GM18907 (cell line): ENCODE results near the gene PDE4D.
"Not testable (repeated sequence)": the region's sequence is repeated elsewhere in the genome, so short reads cannot be mapped to it uniquely, and the experiment has no call there.

Experiments used
- ATAC-seq: cut with Tn5 transposase; IDR thresholded peaks from one replicate; pipeline ENCODE4 v1.9.1; 2021; ENCODE audit warnings: mild to moderate bottlenecking, moderate library complexity; ENCODE audit not compliant: unreplicated experiment

Gene PDE4D

DNA sequence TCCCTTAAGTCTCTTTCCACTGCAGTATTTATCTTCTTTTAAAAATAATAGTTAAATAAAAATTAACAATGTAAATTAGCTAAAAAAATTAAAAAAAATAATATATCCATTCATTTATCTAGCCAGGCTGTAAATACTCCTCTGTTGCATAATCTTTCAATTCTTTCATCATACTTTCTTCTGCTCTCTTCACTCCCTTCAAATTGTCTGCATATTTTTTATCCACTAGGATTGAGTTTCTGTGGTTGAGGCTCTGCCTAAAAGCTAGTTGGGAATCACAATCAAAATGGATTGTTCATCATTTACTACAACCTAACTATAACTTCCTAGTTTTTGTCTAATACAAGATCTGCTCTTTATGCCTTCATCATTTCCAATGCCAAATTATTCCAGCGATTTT is 182.2 kb downstream of the PDE4D start:
- ATAC-seq: no peak

GRCh38 chr5:59709846-59710245 is 183.7 kb downstream of the PDE4D start:
- no peak for ATAC-seq

- ATAC-seq: no peak
Measured at GRCh38 chr5:59709346-59709821, 184.1 kb downstream of the PDE4D start.

DNA sequence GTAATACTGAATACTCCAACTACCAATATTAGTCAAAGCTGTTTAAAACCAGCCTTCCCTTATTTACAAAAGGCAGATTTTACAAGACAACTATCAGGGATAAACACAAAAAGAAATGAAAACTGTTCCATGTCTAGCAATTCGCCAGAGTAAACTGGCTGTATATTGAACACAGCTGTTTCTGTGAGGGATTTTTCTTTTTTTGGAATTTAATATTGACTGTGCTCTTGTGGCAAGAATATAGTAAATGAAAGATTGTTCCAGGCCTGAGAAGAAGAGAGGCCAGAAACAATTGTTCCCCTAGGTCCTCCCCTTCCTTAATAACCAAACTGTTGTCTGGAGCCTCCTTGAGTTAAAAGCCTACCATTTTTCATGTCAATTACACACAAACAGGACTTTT is 188.6 kb downstream of the PDE4D start:
- ATAC-seq: no peak

GRCh38 chr5:59703789-59704188 is 189.7 kb downstream of the PDE4D start:
- no peak for ATAC-seq

- no peak for ATAC-seq
Measured at GRCh38 chr5:59698207-59699178, 195.0 kb downstream of the PDE4D start.

- ATAC-seq: no peak
Measured at GRCh38 chr5:59694411-59694810, 199.1 kb downstream of the PDE4D start.

DNA sequence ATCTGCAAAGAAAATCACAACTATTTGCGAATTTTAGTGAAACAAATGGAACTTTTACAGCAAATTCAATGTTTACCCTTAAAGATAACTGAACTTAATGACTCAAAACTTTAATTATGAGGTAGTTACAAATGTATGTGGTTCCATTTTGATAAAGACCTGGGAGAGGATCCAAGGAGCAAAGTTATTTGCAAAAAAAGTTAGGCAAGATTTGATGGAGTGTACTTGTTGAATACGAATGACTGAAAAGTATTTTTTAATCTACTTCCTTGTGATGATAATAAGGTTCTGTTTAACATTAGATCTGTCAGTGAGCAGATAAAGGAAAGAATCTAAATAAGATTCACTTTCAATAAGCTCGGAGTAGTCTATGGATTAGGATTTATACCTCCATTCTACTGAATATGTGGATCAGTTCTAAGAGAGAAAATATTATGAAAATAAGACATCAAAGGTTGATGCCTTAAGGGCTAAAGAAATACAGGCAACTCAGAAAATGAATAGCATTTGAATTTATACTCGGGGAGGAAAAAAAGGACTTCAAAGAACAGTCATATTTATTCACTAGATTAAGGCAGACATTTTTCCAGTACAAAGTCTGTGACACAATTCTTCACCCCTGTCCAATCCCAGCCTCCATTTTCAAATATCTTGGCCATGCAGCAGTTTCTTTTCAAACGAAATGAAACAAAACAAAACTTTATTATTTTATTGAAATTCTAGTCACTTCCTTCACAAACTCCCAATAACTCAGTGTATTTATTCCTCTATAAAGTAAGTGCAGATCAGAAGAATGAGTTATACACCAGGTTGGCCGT is 199.8 kb downstream of the PDE4D start:
- no peak for ATAC-seq

DNA sequence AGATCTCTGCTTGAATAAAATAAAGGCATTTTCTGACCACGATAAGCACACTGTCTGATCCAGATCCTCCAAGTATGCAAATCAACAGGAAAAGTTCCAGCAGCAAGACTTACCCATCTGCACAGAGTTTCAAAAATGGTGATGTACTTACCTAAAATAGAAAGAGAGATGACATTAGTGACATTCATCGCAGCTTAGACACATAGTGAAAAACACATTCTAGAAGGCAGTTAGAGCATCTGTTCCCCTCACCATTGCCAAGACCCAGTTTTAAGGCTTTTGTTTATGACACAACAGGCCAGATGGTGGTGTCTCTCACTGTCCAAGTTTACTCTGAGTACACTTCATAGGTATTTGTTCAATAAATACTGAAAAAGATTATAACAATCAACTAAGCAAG is 207.7 kb downstream of the PDE4D start:
- peak; percentile 60 for ATAC-seq

DNA sequence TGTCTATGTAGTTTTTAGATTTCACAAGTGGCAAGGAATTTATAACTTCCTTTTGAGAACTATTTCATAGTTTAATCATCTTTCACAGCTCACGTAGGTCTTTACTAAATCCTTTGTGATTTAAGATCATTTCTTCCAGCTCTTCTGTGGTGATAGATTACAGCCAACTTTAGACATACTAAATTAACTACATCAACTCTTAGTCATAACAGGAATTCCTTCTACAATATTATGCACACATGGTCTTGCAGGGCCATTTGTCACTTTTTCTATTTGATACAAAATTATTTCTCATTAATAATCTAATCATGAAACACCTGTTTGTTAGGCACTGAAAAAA is 208.4 kb downstream of the PDE4D start:
- ATAC-seq: no peak

DNA sequence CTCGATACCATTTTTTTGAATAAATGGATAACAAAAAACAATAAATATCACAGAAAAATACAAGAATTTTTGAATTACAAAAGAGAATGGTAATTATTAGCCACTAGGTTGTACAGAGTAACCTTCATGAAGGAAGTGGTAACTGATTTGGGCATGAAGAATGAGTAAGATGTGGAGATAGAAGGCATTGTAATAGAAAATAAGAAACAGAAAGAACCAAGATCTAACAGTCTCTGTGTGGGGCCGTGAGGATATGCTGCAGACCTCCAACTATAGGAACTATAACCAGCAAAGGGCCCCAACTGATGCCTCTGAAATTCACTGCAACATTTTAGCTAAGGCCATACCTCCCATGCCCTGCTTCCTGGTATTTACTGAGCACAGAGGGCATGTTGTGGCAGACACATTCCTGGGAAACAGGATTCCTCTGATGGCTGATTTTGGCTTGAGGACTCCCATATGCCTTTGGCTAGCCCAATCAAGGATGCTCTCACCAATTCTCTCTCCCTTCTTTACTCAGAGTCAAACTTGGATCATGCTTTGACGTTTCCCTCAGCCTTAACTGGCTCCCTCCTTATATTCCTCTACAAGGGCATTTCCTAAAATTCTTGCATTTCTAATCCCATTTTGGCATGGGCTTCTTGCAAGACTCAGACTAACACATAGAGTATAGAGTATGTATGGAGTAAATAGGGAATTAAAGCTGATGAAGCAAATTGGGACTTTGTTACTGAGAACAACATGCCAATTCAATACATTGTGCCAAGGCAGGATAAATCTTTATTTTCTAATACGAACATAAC is 208.9 kb downstream of the PDE4D start:
- ATAC-seq: peak; percentile 92

- ATAC-seq: no peak
Measured at GRCh38 chr5:59683311-59683710, 210.2 kb downstream of the PDE4D start.

DNA sequence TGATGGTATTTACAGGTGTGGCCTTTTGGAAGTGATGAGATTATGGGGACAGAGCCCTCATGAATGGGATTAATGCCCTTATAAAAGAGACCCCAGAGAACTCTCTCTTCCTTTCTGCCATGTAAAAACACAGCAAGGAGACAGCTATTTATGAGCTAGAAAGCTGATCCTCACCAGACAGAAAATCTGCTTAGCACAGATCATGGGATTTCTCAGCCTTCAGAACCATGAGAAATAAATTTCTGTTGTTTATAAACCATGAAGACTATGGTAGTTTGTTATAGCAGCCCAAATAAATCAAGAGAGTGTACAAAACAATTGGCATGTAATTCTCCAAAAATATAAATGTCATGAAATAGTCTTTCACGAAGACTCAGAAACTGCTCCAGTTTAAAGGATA is 211.0 kb downstream of the PDE4D start:
- no peak for ATAC-seq

DNA sequence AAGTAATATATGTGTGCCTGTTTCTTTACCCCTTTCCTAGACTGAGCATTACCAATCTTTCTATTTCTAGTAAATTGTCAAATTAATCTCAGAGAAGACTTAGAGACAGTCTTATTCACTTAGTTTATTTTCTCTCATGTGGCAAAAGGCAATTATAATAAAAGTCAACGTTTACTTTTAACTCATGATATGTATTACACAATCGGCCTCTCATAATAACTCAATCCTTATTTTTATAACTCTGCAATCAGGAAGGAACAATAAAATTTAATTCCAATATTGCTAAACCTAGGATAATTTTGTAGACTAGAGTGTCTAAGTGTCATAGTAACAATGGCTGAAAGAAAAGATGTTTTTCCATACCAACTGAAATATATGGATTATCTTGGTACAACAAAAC is 214.6 kb downstream of the PDE4D start:
- ATAC-seq: no peak

- ATAC-seq: no peak
Measured at GRCh38 chr5:59674763-59675162, 218.8 kb downstream of the PDE4D start.

DNA sequence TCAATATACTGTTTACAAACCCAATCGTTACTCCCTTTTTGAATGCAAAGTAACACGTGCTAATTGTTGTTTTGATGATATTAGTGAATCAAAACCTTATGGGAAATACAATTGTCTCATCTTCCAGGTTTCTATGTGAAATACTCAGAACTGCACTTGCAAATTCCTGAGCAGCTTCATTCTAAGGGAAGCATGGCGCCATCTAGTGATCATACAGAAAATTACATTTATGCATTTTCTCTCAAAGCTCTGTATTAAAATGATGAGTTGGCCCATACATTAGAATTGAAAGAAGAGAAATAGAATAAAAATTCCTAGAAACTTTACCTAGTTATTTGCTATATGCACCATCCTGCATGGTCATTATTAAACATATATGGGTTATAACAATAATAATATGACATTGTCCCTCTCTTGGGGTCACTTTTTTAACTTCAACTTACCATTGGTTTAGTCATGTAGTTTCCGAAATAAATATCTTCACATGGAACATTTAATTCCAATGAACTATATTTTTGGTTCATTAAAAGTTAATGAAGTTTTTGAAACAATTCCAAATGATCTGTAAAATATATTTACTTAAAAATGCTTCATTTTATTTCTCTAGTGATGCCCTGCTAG is 220.0 kb downstream of the PDE4D start:
- no peak for ATAC-seq

GRCh38 chr5:59666440-59667068 is 227.0 kb downstream of the PDE4D start:
- ATAC-seq: no peak

DNA sequence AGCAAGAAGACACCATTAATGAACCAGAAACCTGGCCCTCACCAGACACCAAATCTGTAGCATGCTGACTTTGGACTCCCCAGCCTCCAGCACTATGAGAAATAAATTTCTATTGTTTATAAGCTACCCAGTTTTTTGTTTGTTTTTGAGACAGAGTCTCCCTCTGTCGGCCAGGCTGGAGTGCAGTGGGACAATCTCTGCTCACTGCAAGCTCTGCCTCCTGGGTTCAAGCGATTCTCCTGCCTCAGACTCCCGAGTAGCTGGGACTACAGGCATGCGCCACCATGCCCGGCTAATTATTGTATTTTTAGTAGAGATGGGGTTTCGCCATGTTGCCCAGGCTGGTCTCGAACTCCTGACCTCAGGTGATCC is 227.7 kb downstream of the PDE4D start:
- not testable (repeated sequence) for ATAC-seq

DNA sequence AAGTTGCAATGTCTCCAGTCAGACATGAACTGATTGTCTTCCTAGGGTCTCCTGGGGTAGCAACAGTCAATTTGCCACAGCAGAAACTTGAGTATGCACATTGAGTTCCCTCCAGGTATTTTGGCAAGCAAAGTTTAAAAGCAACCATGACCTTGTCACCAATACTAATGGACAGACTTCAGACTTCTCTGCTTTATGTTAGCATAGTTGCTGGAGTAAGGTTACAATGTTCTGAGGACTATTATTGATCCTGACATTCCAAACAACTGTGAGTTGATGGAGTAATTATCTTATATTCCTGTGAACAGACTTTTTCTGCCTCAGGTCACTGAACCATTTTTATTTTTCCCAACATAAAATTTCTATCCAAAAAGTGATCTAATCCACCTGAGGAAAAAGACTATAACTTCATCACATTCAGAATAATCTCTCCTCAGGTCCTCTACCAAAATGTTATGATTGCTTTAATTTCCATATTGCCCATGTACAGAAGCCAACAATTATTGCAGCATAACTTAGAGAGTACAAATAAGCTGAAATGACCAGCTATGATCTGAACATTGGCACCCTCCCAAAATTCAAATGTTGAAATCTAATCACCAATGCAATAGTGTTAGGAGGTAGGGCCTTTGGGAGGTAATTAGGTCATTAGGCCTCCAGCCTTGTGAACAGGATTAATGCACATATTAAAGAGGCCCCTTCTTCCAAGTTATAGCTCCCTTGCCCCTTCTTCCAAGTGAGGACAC is 228.3 kb downstream of the PDE4D start:
- ATAC-seq: no peak
